Loucy (cell line): ENCODE data around the gene CCDC142.

ENCODE experiments used
- CTCF ChIP-seq: fragments of 200-600 bp; sonication (generic); conservative IDR thresholded peaks from 2 replicates; pipeline ENCODE4 v1.5.1; 2014; ENCODE audit warnings: mild to moderate bottlenecking, antibody characterized with exemption, low read length
- EZH2phosphoT487 ChIP-seq: fragments of 200-600 bp; IDR thresholded peaks from 2 replicates; pipeline ENCODE4 v1.6.1; 2018; ENCODE audit warnings: antibody characterized with exemption, mild to moderate bottlenecking, moderate library complexity, borderline replicate concordance

GRCh38 chr2:74488643-74489481 is 6.1 kb upstream of the CCDC142 start:
- TF ChIP-seq EZH2phosphoT487: no peak
- no peak for TF ChIP-seq CTCF
